Superior temporal gyrus (tissue), 1 donor: ENCODE measurements around the gene LILRA1.
A peak's percentile ranks its signal among the peaks of the same experiment; 100 is the strongest.
"Not testable (repeated sequence)": the region's sequence is repeated elsewhere in the genome, so short reads cannot be mapped to it uniquely, and the experiment has no call there.

ENCODE experiments used
- DNase-seq: peaks from one replicate; pipeline ENCODE4 v3.0.0-alpha.2; 2016; ENCODE audit errors: extremely low spot score

Gene LILRA1

GRCh38 chr19:54577334-54577733 lies 16.1 kb upstream of the LILRA1 start:
- DNase-seq, result no peak

- DNase-seq, result not testable (repeated sequence)
Observed at GRCh38 chr19:54578268-54578667, 15.2 kb upstream of the LILRA1 start.

DNA sequence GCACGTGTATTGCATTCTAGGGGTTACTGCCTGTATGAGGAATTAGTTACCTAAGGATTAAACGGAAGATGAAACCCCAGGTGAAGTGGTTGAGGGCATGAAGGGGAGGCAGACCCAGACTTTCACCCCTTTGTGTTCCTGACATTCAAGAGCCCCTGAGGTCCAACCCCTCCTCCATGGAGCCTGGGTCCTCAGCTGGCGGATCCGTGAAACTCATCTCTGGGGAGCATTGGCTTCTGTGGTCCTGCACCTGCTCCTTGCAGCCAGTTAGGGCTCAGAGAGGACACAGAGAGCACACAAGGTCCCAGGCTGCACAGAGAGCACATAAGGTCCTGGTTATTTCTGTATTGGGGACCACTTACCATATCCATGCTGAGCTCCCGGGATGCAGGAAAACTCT lies 7.0 kb upstream of the LILRA1 start:
- DNase-seq, result no peak

- DNase-seq, result no peak
Observed at GRCh38 chr19:54587026-54587425, 6.4 kb upstream of the LILRA1 start.

GRCh38 chr19:54593931-54594626 lies 647 bp downstream of the LILRA1 start:
- not testable (repeated sequence) for DNase-seq

- no peak for DNase-seq
Observed at GRCh38 chr19:54594737-54595136, 1.3 kb downstream of the LILRA1 start.

- not testable (repeated sequence) for DNase-seq
Observed at GRCh38 chr19:54595680-54596436, 2.4 kb downstream of the LILRA1 start.

GRCh38 chr19:54600212-54600611 lies 6.8 kb downstream of the LILRA1 start:
- DNase-seq, result no peak

DNA sequence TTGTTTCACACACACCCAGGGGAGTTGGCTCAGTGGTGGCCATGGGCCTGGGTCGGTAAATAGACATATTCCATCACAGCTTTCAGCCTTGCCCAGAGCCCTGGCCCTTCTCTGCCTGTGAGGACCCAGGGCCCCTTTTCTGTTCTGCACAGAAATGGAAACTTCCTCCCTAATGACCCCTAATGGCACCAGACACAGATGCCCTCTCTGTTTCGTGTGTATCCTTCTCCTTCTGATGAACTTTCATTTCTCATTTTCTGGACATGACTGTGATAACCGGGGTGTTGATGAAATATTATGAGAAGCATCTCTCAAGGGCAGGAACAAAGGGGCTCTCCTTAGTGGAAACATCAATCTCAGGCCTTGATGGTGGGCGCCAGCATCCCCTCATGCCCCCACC lies 12.8 kb downstream of the LILRA1 start:
- DNase-seq, result no peak

GRCh38 chr19:54606891-54607784 lies 13.7 kb downstream of the LILRA1 start:
- DNase-seq, result no peak

- no peak for DNase-seq
Observed at GRCh38 chr19:54607785-54608150, 14.3 kb downstream of the LILRA1 start.

DNA sequence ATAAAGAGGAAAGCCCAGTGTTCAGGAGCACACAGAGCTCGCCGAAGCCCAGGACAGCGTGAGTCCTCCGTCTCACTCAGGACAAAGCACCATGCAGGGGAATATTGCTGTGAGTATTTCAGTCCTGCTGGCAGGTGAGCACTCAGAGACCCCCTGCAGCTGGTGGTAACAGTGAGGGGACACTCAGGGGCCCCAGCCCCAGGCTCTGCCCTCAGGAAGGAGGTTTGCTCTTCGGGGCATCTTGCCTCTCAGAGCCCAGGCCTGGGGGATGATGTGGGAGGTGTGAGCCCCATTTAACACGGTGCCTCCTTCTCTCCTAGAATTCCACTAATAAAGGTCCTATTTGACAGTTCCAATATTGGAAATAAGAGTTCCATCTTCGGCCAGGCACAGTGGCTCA lies 14.8 kb downstream of the LILRA1 start:
- no peak for DNase-seq

DNA sequence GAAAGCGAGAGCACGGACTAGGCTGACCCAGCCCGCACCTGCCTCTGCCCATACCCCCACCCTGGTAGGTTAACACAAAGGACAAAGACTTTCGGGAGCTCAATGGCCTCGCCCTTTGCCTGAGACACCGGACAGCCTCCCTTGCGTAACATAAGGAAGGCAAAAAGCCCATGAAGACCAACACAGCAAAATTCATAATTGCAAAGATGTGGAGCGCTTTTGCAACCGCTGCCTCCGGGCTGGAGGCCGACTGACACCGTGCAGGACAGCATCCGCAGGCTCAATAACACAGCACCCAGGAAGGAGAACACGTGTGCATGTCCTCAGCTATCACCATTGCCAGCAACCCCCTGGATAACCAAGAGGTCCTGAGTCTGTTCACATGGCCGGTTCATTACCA lies 15.4 kb downstream of the LILRA1 start:
- DNase-seq, result no peak

DNA sequence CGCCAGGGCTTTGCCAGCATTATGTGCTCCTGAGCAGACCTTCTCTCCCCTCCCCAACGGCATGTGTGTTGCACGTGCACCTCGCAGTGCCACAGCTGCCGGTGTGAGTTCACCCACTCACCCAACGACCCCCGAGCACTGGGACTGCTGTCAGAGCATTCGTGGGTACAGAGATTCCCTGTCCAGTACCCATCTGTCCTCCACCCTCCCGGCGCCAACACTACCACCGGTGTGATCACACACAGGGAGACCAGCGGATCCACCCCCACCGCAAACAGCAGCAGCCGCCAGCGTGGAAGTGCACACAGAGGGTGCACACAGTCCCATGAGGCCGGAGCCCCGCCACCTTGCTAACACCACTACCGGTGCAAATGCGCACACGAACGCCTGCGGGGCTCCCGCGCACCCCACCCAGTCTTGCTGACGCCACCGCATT lies 15.9 kb downstream of the LILRA1 start:
- no peak for DNase-seq

GRCh38 chr19:54612428-54612827 lies 19.0 kb downstream of the LILRA1 start:
- DNase-seq, result peak; percentile 22

GRCh38 chr19:54614726-54615125 lies 21.3 kb downstream of the LILRA1 start:
- DNase-seq, result no peak

GRCh38 chr19:54616057-54616456 lies 22.6 kb downstream of the LILRA1 start:
- no peak for DNase-seq

- DNase-seq, result no peak
Observed at GRCh38 chr19:54616821-54617560, 23.6 kb downstream of the LILRA1 start.

DNA sequence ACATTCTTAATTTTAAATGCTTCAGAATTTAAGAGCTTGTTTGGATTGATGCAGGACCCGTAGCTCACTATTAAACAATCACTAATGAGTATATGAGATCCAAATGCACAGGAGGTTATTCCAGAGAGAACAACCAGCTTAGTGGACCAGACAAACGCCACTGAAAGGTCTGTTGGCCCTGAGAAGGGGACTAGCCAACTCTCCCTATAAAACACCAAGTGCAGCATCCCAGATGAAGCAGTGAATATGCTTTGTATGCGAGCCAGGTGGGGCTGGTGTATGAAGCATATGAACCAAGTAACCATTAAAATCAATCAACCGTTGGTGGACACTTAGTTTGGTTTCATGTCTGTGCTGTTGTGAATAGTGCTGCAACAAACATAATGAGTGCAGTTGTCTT lies 27.0 kb downstream of the LILRA1 start:
- DNase-seq, result no peak

DNA sequence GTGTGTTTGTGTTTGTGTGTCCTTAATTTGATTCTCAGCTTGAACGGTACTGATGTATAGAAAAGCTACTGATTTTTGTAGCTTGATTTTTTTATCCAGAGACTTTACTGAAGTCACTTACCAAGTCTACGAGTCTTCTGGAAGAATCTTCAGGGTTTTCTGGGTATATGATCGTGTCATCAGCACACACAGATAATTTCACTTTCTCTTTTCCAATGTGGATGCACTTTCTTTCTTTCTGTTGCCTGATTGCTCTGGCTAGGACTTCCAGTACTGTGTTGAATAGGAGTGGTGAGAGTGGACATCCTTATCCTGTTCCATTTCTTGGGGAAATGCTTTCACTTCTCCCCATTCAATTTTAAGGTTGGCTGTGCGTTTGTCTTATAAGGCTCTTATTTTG lies 29.0 kb downstream of the LILRA1 start:
- DNase-seq, result no peak

GRCh38 chr19:54624234-54624633 lies 30.8 kb downstream of the LILRA1 start:
- not testable (repeated sequence) for DNase-seq
